AML-193 (cell line): ENCODE results near the gene DUSP10.

ENCODE experiments used
- DNase-seq, 2 experiments: peaks; one replicate each; lab custom pipeline; 2025; lab: John Stamatoyannopoulos, UW

DUSP10 gene

GRCh38 chr1:221741703-221742554 is at the start of gene DUSP10:
Gene DUSP10 (minus strand): TSS chr1:221742089. CDS start chr1:221739744, 2,345 bp downstream.
- DNase-seq = peak; percentile 95 to 96

- DNase-seq = no peak
Observed at GRCh38 chr1:221788466-221788865, 46.6 kb upstream of the DUSP10 start.

GRCh38 chr1:221786647-221787046 is 44.8 kb upstream of the DUSP10 start:
- DNase-seq = no peak

GRCh38 chr1:221783936-221784335 is 42.0 kb upstream of the DUSP10 start:
- no peak for DNase-seq

GRCh38 chr1:221783437-221783836 is 41.5 kb upstream of the DUSP10 start:
- no peak for DNase-seq

GRCh38 chr1:221782970-221783369 is 41.1 kb upstream of the DUSP10 start:
- no peak for DNase-seq

GRCh38 chr1:221782477-221782876 is 40.6 kb upstream of the DUSP10 start:
- DNase-seq = no peak

GRCh38 chr1:221781102-221781755 is 39.3 kb upstream of the DUSP10 start:
- no peak for DNase-seq

- DNase-seq = no peak
Observed at GRCh38 chr1:221780175-221780574, 38.3 kb upstream of the DUSP10 start.

- no peak for DNase-seq
Observed at GRCh38 chr1:221779771-221780170, 37.9 kb upstream of the DUSP10 start.

GRCh38 chr1:221778535-221779142 is 36.8 kb upstream of the DUSP10 start:
- no peak for DNase-seq

GRCh38 chr1:221778125-221778524 is 36.2 kb upstream of the DUSP10 start:
- no peak for DNase-seq

GRCh38 chr1:221777431-221778072 is 35.7 kb upstream of the DUSP10 start:
- DNase-seq = peak in 1 of 2 experiments; percentile 3

- no peak for DNase-seq
Observed at GRCh38 chr1:221776495-221777301, 34.8 kb upstream of the DUSP10 start.

GRCh38 chr1:221775206-221775605 is 33.3 kb upstream of the DUSP10 start:
- DNase-seq = no peak

- DNase-seq = no peak
Observed at GRCh38 chr1:221774054-221774842, 32.4 kb upstream of the DUSP10 start.

- DNase-seq = no peak
Observed at GRCh38 chr1:221773383-221773782, 31.5 kb upstream of the DUSP10 start.

- no peak for DNase-seq
Observed at GRCh38 chr1:221772117-221772516, 30.2 kb upstream of the DUSP10 start.

- peak; percentile 37 to 65 for DNase-seq
Observed at GRCh38 chr1:221768444-221769066, 26.7 kb upstream of the DUSP10 start.

- DNase-seq = no peak
Observed at GRCh38 chr1:221766210-221766609, 24.3 kb upstream of the DUSP10 start.
